Natural killer cell (primary cell): ENCODE results near the gene SEMA6C. TPM values are rescaled to one million over a fixed set of nuclear protein-coding genes. Genes with fewer than 3 reads are reported as not detected.

ENCODE experiments used
- ATAC-seq, 3 donors: fragments of 150-1000 bp in 2 of 3; fragments of 200-7000 bp in 1 of 3; cut with Tn5 transposase; 1 replicate in 1 of 3; 2 replicates in 2 of 3; pipeline ENCODE4 v1.10.0; 2021; ENCODE audit warnings: mild to moderate bottlenecking in 2 of 3, moderate library complexity in 2 of 3
- DNase-seq, 2 donors: peaks; one replicate each; pipeline versions ENCODE4 v3.0.0 to v3.0.0-alpha.2; 2013 to 2021; ENCODE audit warnings: mixed read lengths in 1 of 2
- H3K27ac ChIP-seq: one replicate; pipeline ENCODE4 v1.5.1; 2013; ENCODE audit warnings: mild to moderate bottlenecking, low read length
- H3K27me3 ChIP-seq: one replicate; pipeline ENCODE4 v1.6.1; 2013; ENCODE audit warnings: low read length; ENCODE audit not compliant: control insufficient read depth, insufficient read depth
- H3K36me3 ChIP-seq: one replicate; pipeline ENCODE4 v1.6.1; 2013; ENCODE audit warnings: low read length; ENCODE audit not compliant: control insufficient read depth, insufficient read depth
- H3K4me1 ChIP-seq: one replicate; pipeline ENCODE4 v1.6.1; 2013; ENCODE audit warnings: low read length; ENCODE audit not compliant: control insufficient read depth, insufficient read depth
- H3K4me3 ChIP-seq: one replicate; pipeline ENCODE4 v1.5.1; 2013; ENCODE audit warnings: low read length
- H3K9me3 ChIP-seq: one replicate; pipeline ENCODE4 v1.6.1; 2013; ENCODE audit warnings: low read length; ENCODE audit not compliant: control insufficient read depth, insufficient read depth
- H3K27ac Mint-ChIP-seq, 2 donors: one replicate each; pipeline ENCODE4 v1.8.0; 2022; ENCODE audit warnings: mild to moderate bottlenecking in 2 of 2, mixed read lengths in 2 of 2, moderate library complexity in 1 of 2
- H3K27me3 Mint-ChIP-seq, 2 donors: one replicate each; pipeline ENCODE4 v1.8.0; 2022; ENCODE audit warnings: low read depth in 2 of 2, mixed read lengths in 2 of 2
- H3K36me3 Mint-ChIP-seq: one replicate; pipeline ENCODE4 v1.8.0; 2022; ENCODE audit warnings: mixed read lengths
- H3K4me1 Mint-ChIP-seq, 2 donors: one replicate each; pipeline ENCODE4 v1.8.0; 2022; ENCODE audit warnings: mixed read lengths in 2 of 2
- H3K4me3 Mint-ChIP-seq: one replicate; pipeline ENCODE4 v1.8.0; 2022; ENCODE audit warnings: mild to moderate bottlenecking, moderate library complexity, mixed read lengths
- H3K9me3 Mint-ChIP-seq, 2 donors: one replicate each; pipeline ENCODE4 v1.8.0; 2022; ENCODE audit warnings: mixed read lengths in 2 of 2
- CTCF ChIP-seq: fragments of 200-600 bp; IDR thresholded peaks from one replicate; pipeline ENCODE4 v1.8.0; 2022; ENCODE audit warnings: antibody characterized with exemption
- WGBS: methylation state at CpG from one replicate; pipeline ENCODE4 v1.1.7; 2013; ENCODE audit warnings: missing lambda C conversion rate; ENCODE audit not compliant: insufficient coverage; 5-methylcytosine and 5-hydroxymethylcytosine counted together
- intact Hi-C: fragments of 100-400 bp; cut with micrococcal nuclease; formaldehyde crosslinking; loops from one replicate; pipeline ENCODE4 v1.14.2; 2022
- total RNA-seq, 4 donors: library from RNA; stranded (reverse); fragments of 120-200 nt in 1 of 4; gene quantifications; one replicate each; pipeline versions ENCODE4 v1.2.3 to v1.2.4, GENCODE V29; 2013 to 2022

Gene SEMA6C
- total RNA-seq, 3 donors from 2014 or later (not counting 1 experiment from before 2014, with no cell fraction given) = 2.5 to 5.8 (median 3.0) TPM

GRCh38 chr1:151128800-151129199 lies 17.6 kb downstream of the SEMA6C start:
- Mint-ChIP-seq H3K9me3 (no peaks in the 10 kb centered on the region), H3K27me3 (no peaks in the 10 kb centered on the region), H3K27ac (no peak overlapping the region), H3K4me1 (peaks cover 12 to 15% of the 10 kb centered on the region in 2 donors), H3K4me3 (no peak overlapping the region), H3K36me3 (no peaks in the 10 kb centered on the region)
- WGBS = 91% methylated on average over 6 of the region's 6 CpGs
- DNase-seq = no peak
- H3K9me3 ChIP-seq = no peaks in the 10 kb centered on the region
- H3K27me3 ChIP-seq = no peaks in the 10 kb centered on the region
- no peak for TF ChIP-seq CTCF
- intact Hi-C loops = no loop called here
- H3K36me3 ChIP-seq = no peaks in the 10 kb centered on the region
- ATAC-seq = no peak
- H3K27ac ChIP-seq = no peak overlapping the region
- H3K4me3 ChIP-seq = no peak overlapping the region
- peaks cover 14% of the 10 kb centered on the region for H3K4me1 ChIP-seq

GRCh38 chr1:151124763-151125403 lies 21.5 kb downstream of the SEMA6C start:
- H3K27me3 Mint-ChIP-seq = no peaks in the 10 kb centered on the region
- Histone ChIP-seq H3K4me3 (no peak overlapping the region), H3K4me1 (no peaks in the 10 kb centered on the region), H3K9me3 (no peaks in the 10 kb centered on the region), H3K27me3 (no peaks in the 10 kb centered on the region), H3K36me3 (no peaks in the 10 kb centered on the region), H3K27ac (no peak overlapping the region)
- intact Hi-C loops = no loop called here
- H3K27ac Mint-ChIP-seq = peak overlapping the region in 1 of 2 donors; percentile 5
- H3K36me3 Mint-ChIP-seq = no peaks in the 10 kb centered on the region
- ATAC-seq (no peak), DNase-seq (no peak)
- WGBS = no CpG with 5 or more reads among the region's 5 CpGs
- no peaks in the 10 kb centered on the region for H3K4me1 Mint-ChIP-seq
- H3K9me3 Mint-ChIP-seq = no peaks in the 10 kb centered on the region
- no peak overlapping the region for H3K4me3 Mint-ChIP-seq
- TF ChIP-seq CTCF = no peak

- DNase-seq = no peak
- H3K4me1 ChIP-seq = no peaks in the 10 kb centered on the region
- H3K4me3 ChIP-seq = no peak overlapping the region
- TF ChIP-seq CTCF = no peak
- no peaks in the 10 kb centered on the region for H3K9me3 ChIP-seq
- H3K27me3 ChIP-seq = no peaks in the 10 kb centered on the region
- intact Hi-C loops = no loop called here
- no peak overlapping the region for H3K27ac Mint-ChIP-seq
- H3K36me3 Mint-ChIP-seq = peaks cover 6% of the 10 kb centered on the region
- no peaks in the 10 kb centered on the region for H3K4me1 Mint-ChIP-seq
- H3K4me3 Mint-ChIP-seq = no peak overlapping the region
- no peaks in the 10 kb centered on the region for H3K27me3 Mint-ChIP-seq
- peaks cover 14% of the 10 kb centered on the region for H3K36me3 ChIP-seq
- ATAC-seq = no peak
- 98% methylated on average over 5 of the region's 5 CpGs for WGBS
- no peaks in the 10 kb centered on the region for H3K9me3 Mint-ChIP-seq
- H3K27ac ChIP-seq = no peak overlapping the region
Measured at GRCh38 chr1:151113877-151114276, 32.6 kb downstream of the SEMA6C start.

- Histone ChIP-seq H3K36me3 (peaks cover 7% of the 10 kb centered on the region), H3K4me1 (no peaks in the 10 kb centered on the region), H3K27me3 (no peaks in the 10 kb centered on the region), H3K9me3 (no peaks in the 10 kb centered on the region), H3K27ac (no peak overlapping the region), H3K4me3 (no peak overlapping the region)
- H3K27ac Mint-ChIP-seq = no peak overlapping the region
- no peaks in the 10 kb centered on the region for H3K4me1 Mint-ChIP-seq
- no peaks in the 10 kb centered on the region for H3K36me3 Mint-ChIP-seq
- no peaks in the 10 kb centered on the region for H3K27me3 Mint-ChIP-seq
- no peak for DNase-seq
- TF ChIP-seq CTCF = no peak
- no peaks in the 10 kb centered on the region for H3K9me3 Mint-ChIP-seq
- 95% methylated on average over 4 of the region's 5 CpGs for WGBS
- no peak for ATAC-seq
- no peak overlapping the region for H3K4me3 Mint-ChIP-seq
- intact Hi-C loops = no loop called here
Measured at GRCh38 chr1:151108331-151108730, 38.1 kb downstream of the SEMA6C start.
